Astrocyte (in vitro differentiated cells and primary cell): ENCODE results near the gene SUPT6H. TPM values are rescaled to one million over a fixed set of nuclear protein-coding genes. Genes with fewer than 3 reads are reported as not detected.

Experiments
- DNase-seq: peaks from one replicate; pipeline ENCODE4 v3.0.0-alpha.2; 2010; ENCODE audit warnings: low read depth
- FAIRE-seq: peaks from 2 replicates; lab custom pipeline; 2011; peaks lifted over from hg19 to GRCh38; lab: Jason Lieb, UNC
- H2AFZ ChIP-seq: 2 replicates; pipeline ENCODE4 v1.6.0; 2012; ENCODE audit warnings: low read depth, low read length, inconsistent platforms
- H3K27ac ChIP-seq: 2 replicates; pipeline ENCODE4 v1.5.1; 2011; ENCODE audit warnings: low read depth, low read length, inconsistent platforms
- H3K27me3 ChIP-seq: 2 replicates; pipeline ENCODE4 v1.6.0; 2011; ENCODE audit warnings: low read length, inconsistent platforms; ENCODE audit not compliant: insufficient read depth
- H3K36me3 ChIP-seq: 2 replicates; pipeline ENCODE4 v1.5.1; 2011; ENCODE audit warnings: low read length, inconsistent platforms; ENCODE audit not compliant: insufficient read depth
- H3K4me1 ChIP-seq: 2 replicates; pipeline ENCODE4 v1.5.1; 2011; ENCODE audit warnings: low read length, inconsistent platforms; ENCODE audit not compliant: insufficient read depth
- H3K4me2 ChIP-seq: 2 replicates; pipeline ENCODE4 v1.6.0; 2012; ENCODE audit warnings: low read length, inconsistent platforms
- H3K4me3 ChIP-seq: 2 replicates; pipeline ENCODE4 v1.5.1; 2011; ENCODE audit warnings: low read depth, mild to moderate bottlenecking, low read length, inconsistent platforms; ENCODE audit not compliant: insufficient read depth
- H3K79me2 ChIP-seq: 2 replicates; pipeline ENCODE4 v1.6.0; 2012; ENCODE audit warnings: mild to moderate bottlenecking, low read length, inconsistent platforms; ENCODE audit not compliant: insufficient read depth
- H3K9ac ChIP-seq: 2 replicates; pipeline ENCODE4 v1.6.0; 2012; ENCODE audit warnings: mild to moderate bottlenecking, low read length, inconsistent platforms
- H3K9me3 ChIP-seq: 2 replicates; pipeline ENCODE4 v1.5.1; 2012; ENCODE audit warnings: low read depth, mild to moderate bottlenecking, low read length, inconsistent platforms; ENCODE audit not compliant: insufficient read depth
- H4K20me1 ChIP-seq: 2 replicates; pipeline ENCODE4 v1.6.0; 2012; ENCODE audit warnings: low read length, inconsistent platforms; ENCODE audit not compliant: insufficient read depth
- H3K27ac Mint-ChIP-seq: one replicate; pipeline ENCODE4 v1.8.0; 2021; ENCODE audit warnings: mild to moderate bottlenecking, mixed read lengths; ENCODE audit not compliant: unreplicated experiment
- H3K27me3 Mint-ChIP-seq: one replicate; pipeline ENCODE4 v1.8.0; 2021; ENCODE audit warnings: low read depth, mixed read lengths; ENCODE audit not compliant: unreplicated experiment
- H3K36me3 Mint-ChIP-seq: one replicate; pipeline ENCODE4 v1.8.0; 2021; ENCODE audit warnings: low read depth, mixed read lengths; ENCODE audit not compliant: unreplicated experiment
- H3K4me1 Mint-ChIP-seq: one replicate; pipeline ENCODE4 v1.8.0; 2021; ENCODE audit warnings: low read depth, mixed read lengths; ENCODE audit not compliant: unreplicated experiment
- H3K4me3 Mint-ChIP-seq: one replicate; pipeline ENCODE4 v1.8.0; 2021; ENCODE audit warnings: mild to moderate bottlenecking, moderate library complexity, mixed read lengths; ENCODE audit not compliant: unreplicated experiment
- H3K9me3 Mint-ChIP-seq: one replicate; pipeline ENCODE4 v1.8.0; 2021; ENCODE audit warnings: mild to moderate bottlenecking, mixed read lengths; ENCODE audit not compliant: unreplicated experiment
- EZH2 ChIP-seq: IDR thresholded peaks from 2 replicates; pipeline ENCODE4 v1.6.1; 2012; ENCODE audit warnings: mild to moderate bottlenecking, low read length, inconsistent platforms; ENCODE audit not compliant: insufficient read depth
- total RNA-seq: library from RNA; stranded (reverse); gene quantifications from 2 replicates; pipeline ENCODE4 v1.2.1, GENCODE V29; 2021
- TF ChIP-seq, protein P1 (sequence below): IDR thresholded peaks from 2 replicates; pipeline ENCODE4 v1.5.1; 2011; ENCODE audit warnings: low read depth, mild to moderate bottlenecking, inconsistent platforms, low read length, moderate library complexity; ENCODE audit not compliant: insufficient read depth

Gene SUPT6H
- total RNA-seq, 1 donor from 2014 or later: 95.9 TPM

DNA sequence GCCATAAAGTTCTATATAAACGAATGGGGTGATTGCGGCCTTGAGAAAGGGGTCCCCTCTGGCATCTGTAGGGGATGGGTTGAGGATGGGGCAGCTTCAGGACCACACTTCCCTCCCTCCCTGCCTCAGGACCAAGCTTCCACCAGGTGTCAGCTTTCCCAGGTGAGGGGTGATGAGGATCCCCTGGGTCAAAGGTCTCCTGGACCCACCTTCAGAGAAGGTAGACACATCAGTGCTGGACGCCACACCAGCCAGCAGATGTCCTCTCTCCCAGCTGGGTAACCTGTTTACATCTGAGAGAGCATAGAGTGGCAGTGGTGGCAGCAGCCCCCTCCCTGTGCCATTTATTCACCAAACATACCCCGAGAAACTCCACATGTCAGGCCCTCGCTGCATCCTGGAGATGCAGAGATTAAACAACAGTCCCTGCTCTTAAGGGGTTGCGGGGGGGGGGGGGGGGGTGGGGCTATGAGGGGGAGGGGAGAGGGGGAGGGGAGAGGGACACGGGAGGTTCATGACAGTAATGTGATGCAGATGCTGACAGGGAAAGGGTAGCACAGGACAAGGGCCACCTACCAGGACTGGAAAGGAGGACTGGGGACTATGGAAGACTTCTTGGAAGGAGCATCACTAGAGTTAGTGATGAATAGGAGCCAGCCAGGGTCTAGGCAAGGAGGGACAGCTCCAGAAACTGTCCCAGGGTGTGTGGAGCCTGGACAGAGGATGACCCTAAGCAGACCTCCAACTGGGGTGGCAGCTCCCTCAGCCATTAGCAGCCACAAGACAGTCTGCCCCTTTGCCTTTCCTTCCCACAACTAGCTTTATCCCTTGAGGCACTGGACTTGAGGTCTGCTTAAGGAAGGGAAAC, 44.7 kb downstream of the SUPT6H start:
- no peaks in the 10 kb centered on the region for H3K27me3 ChIP-seq
- DNase-seq: no peak
- no peak overlapping the region for H3K27ac ChIP-seq
- no peak overlapping the region for H3K4me3 Mint-ChIP-seq
- H3K9me3 Mint-ChIP-seq: no peaks in the 10 kb centered on the region
- peaks cover 4% of the 10 kb centered on the region for H3K79me2 ChIP-seq
- H3K27ac Mint-ChIP-seq: peak overlapping the region; percentile 58
- no peaks in the 10 kb centered on the region for H3K27me3 Mint-ChIP-seq
- peaks cover under 1% of the 10 kb centered on the region for H3K4me1 Mint-ChIP-seq
- peaks cover 16% of the 10 kb centered on the region for H3K36me3 Mint-ChIP-seq
- no peaks in the 10 kb centered on the region for H3K9me3 ChIP-seq
- no peak overlapping the region for H2AFZ ChIP-seq
- H3K4me1 ChIP-seq: peaks cover 9% of the 10 kb centered on the region
- no peak overlapping the region for H3K4me2 ChIP-seq
- no peak overlapping the region for H3K9ac ChIP-seq
- H3K4me3 ChIP-seq: no peak overlapping the region
- H4K20me1 ChIP-seq: peaks cover 21% of the 10 kb centered on the region
- no peak for TF ChIP-seq EZH2
- TF ChIP-seq, protein P1, sequence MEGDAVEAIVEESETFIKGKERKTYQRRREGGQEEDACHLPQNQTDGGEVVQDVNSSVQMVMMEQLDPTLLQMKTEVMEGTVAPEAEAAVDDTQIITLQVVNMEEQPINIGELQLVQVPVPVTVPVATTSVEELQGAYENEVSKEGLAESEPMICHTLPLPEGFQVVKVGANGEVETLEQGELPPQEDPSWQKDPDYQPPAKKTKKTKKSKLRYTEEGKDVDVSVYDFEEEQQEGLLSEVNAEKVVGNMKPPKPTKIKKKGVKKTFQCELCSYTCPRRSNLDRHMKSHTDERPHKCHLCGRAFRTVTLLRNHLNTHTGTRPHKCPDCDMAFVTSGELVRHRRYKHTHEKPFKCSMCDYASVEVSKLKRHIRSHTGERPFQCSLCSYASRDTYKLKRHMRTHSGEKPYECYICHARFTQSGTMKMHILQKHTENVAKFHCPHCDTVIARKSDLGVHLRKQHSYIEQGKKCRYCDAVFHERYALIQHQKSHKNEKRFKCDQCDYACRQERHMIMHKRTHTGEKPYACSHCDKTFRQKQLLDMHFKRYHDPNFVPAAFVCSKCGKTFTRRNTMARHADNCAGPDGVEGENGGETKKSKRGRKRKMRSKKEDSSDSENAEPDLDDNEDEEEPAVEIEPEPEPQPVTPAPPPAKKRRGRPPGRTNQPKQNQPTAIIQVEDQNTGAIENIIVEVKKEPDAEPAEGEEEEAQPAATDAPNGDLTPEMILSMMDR: no peak
- FAIRE-seq: no peak
- H3K36me3 ChIP-seq: peaks cover 12% of the 10 kb centered on the region

DNA sequence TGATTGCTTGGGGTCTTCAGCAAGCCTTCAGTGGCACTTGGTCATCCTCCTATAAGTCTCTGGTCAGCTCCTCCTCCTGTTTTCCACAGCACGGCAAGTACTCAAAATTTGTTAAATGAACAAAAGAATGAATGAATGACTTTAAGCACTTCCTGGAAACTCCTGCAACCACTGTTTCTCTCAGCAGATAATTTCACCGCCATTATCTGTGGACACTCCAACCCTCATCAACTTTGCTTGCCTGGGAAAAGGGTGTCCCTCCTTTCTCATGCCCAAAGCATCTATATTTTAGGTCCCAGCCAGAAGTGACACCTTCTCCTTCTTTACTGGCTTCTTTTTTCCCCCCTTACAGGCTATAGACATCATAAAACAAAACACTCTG, 45.3 kb downstream of the SUPT6H start:
- Mint-ChIP-seq H3K27me3 (no peaks in the 10 kb centered on the region), H3K9me3 (no peaks in the 10 kb centered on the region), H3K27ac (no peak overlapping the region), H3K4me3 (no peak overlapping the region), H3K4me1 (peaks cover 4% of the 10 kb centered on the region), H3K36me3 (peaks cover 13% of the 10 kb centered on the region)
- H3K27me3 ChIP-seq: no peaks in the 10 kb centered on the region
- FAIRE-seq (no peak), DNase-seq (no peak)
- TF ChIP-seq, protein P1: no peak
- TF ChIP-seq EZH2: no peak
- H3K9me3 ChIP-seq: no peaks in the 10 kb centered on the region
- peaks cover 12% of the 10 kb centered on the region for H3K4me1 ChIP-seq
- no peak overlapping the region for H3K4me2 ChIP-seq
- H3K36me3 ChIP-seq: peaks cover 11% of the 10 kb centered on the region
- no peak overlapping the region for H3K27ac ChIP-seq
- no peak overlapping the region for H2AFZ ChIP-seq
- no peak overlapping the region for H3K4me3 ChIP-seq
- peaks cover 19% of the 10 kb centered on the region for H4K20me1 ChIP-seq
- peaks cover 4% of the 10 kb centered on the region for H3K79me2 ChIP-seq
- no peak overlapping the region for H3K9ac ChIP-seq
